Measurements from ENCODE around the gene FPR2. TPM values are rescaled to one million over a fixed set of nuclear protein-coding genes. Genes with fewer than 3 reads are reported as not detected.
"Not testable (repeated sequence)": the region's sequence is repeated elsewhere in the genome, so short reads cannot be mapped to it uniquely, and the experiment has no call there.

Gene FPR2
- polyA plus RNA-seq, 1 donor from 2014 or later, result not detected

- H3K9me2 ChIP-seq (ENCODE audit: insufficient read depth, low read length), result no peaks in the 10 kb centered on the region
- no peak overlapping the region for H3K9ac ChIP-seq (ENCODE audit: low read length)
- no peaks in the 10 kb centered on the region for H3F3A ChIP-seq (ENCODE audit: insufficient read depth, low read length, poor library complexity, severe bottlenecking)
- H3K79me2 ChIP-seq (replicated peaks; ENCODE audit: insufficient read depth, low read length), result no peaks in the 10 kb centered on the region
- TF ChIP-seq TAF1 (IDR thresholded peaks at IDR 0.05; ENCODE audit: low read depth) (no peak), RAD21 (conservative IDR thresholded peaks at IDR 0.05) (no peak), EP300 (conservative IDR thresholded peaks at IDR 0.05; ENCODE audit: poor library complexity, severe bottlenecking) (no peak)
- H3K27ac ChIP-seq (ENCODE audit: low read length), result no peak overlapping the region
- H3K9me3 ChIP-seq (ENCODE audit: low read length), result no peaks in the 10 kb centered on the region
- H3K36me3 ChIP-seq (ENCODE audit: insufficient read depth, low read length), result no peaks in the 10 kb centered on the region
- H3K27me3 ChIP-seq (ENCODE audit: insufficient read depth, low read depth, low read length), result no peaks in the 10 kb centered on the region
- no peak overlapping the region for H3K4me2 ChIP-seq (ENCODE audit: low read length)
- H4K20me1 ChIP-seq (ENCODE audit: insufficient read depth), result no peaks in the 10 kb centered on the region
- no peak overlapping the region for H3K4me3 ChIP-seq (ENCODE audit: low read length)
- H2AFZ ChIP-seq (ENCODE audit: low read depth, low read length), result no peak overlapping the region
Observed at GRCh38 chr19:51771376-51772130, 10.6 kb downstream of the FPR2 start.

GRCh38 chr19:51772977-51773376, 12.0 kb downstream of the FPR2 start:
- Histone ChIP-seq H3K27ac (ENCODE audit: low read length) (no peak overlapping the region), H2AFZ (ENCODE audit: low read depth, low read length) (no peak overlapping the region), H3K4me3 (ENCODE audit: low read length) (no peak overlapping the region), H3K27me3 (ENCODE audit: insufficient read depth, low read depth, low read length) (no peaks in the 10 kb centered on the region), H3K79me2 (replicated peaks; ENCODE audit: insufficient read depth, low read length) (no peaks in the 10 kb centered on the region), H3K9ac (ENCODE audit: low read length) (no peak overlapping the region), H3K9me2 (ENCODE audit: insufficient read depth, low read length) (no peaks in the 10 kb centered on the region), H3F3A (ENCODE audit: insufficient read depth, low read length, poor library complexity, severe bottlenecking) (no peaks in the 10 kb centered on the region), H3K4me2 (ENCODE audit: low read length) (no peak overlapping the region), H3K9me3 (ENCODE audit: low read length) (no peaks in the 10 kb centered on the region), H4K20me1 (ENCODE audit: insufficient read depth) (no peaks in the 10 kb centered on the region), H3K36me3 (ENCODE audit: insufficient read depth, low read length) (no peaks in the 10 kb centered on the region)
- no peak for TF ChIP-seq CTCF (IDR thresholded peaks at IDR 0.05; ENCODE audit: poor library complexity, severe bottlenecking)
- TF ChIP-seq MXI1 (conservative IDR thresholded peaks at IDR 0.05; ENCODE audit: poor library complexity, severe bottlenecking), result no peak

- H3K79me2 ChIP-seq (replicated peaks; ENCODE audit: insufficient read depth, low read length); H3K27me3 ChIP-seq (ENCODE audit: insufficient read depth, low read depth, low read length); H3K9ac ChIP-seq (ENCODE audit: low read length); H4K20me1 ChIP-seq (ENCODE audit: insufficient read depth); H3K9me3 ChIP-seq (ENCODE audit: low read length); H3F3A ChIP-seq (ENCODE audit: insufficient read depth, low read length, poor library complexity, severe bottlenecking); H3K4me2 ChIP-seq (ENCODE audit: low read length); H3K36me3 ChIP-seq (ENCODE audit: insufficient read depth, low read length); H2AFZ ChIP-seq (ENCODE audit: low read depth, low read length); H3K27ac ChIP-seq (ENCODE audit: low read length); H3K4me3 ChIP-seq (ENCODE audit: low read length); H3K9me2 ChIP-seq (ENCODE audit: insufficient read depth, low read length): not testable (repeated sequence)
Observed at GRCh38 chr19:51776561-51776960, 15.6 kb downstream of the FPR2 start.

GRCh38 chr19:51777570-51778462, 16.8 kb downstream of the FPR2 start:
- H2AFZ ChIP-seq (ENCODE audit: low read depth, low read length), result no peak overlapping the region
- H3K36me3 ChIP-seq (ENCODE audit: insufficient read depth, low read length), result no peaks in the 10 kb centered on the region
- H3K9me2 ChIP-seq (ENCODE audit: insufficient read depth, low read length), result no peaks in the 10 kb centered on the region
- H3K4me2 ChIP-seq (ENCODE audit: low read length), result no peak overlapping the region
- no peaks in the 10 kb centered on the region for H3K79me2 ChIP-seq (replicated peaks; ENCODE audit: insufficient read depth, low read length)
- H3K27me3 ChIP-seq (ENCODE audit: insufficient read depth, low read depth, low read length), result peaks cover 8% of the 10 kb centered on the region
- TF ChIP-seq CTCF (IDR thresholded peaks at IDR 0.05; ENCODE audit: poor library complexity, severe bottlenecking) (peak; percentile 85), MXI1 (conservative IDR thresholded peaks at IDR 0.05; ENCODE audit: poor library complexity, severe bottlenecking) (no peak), RAD21 (conservative IDR thresholded peaks at IDR 0.05) (peak; percentile 85), SMC3 (conservative IDR thresholded peaks at IDR 0.05; ENCODE audit: poor library complexity) (peak; percentile 79)
- H3K9ac ChIP-seq (ENCODE audit: low read length), result no peak overlapping the region
- H4K20me1 ChIP-seq (ENCODE audit: insufficient read depth), result no peaks in the 10 kb centered on the region
- no peaks in the 10 kb centered on the region for H3F3A ChIP-seq (ENCODE audit: insufficient read depth, low read length, poor library complexity, severe bottlenecking)
- no peak overlapping the region for H3K4me3 ChIP-seq (ENCODE audit: low read length)
- no peak overlapping the region for H3K27ac ChIP-seq (ENCODE audit: low read length)
- H3K9me3 ChIP-seq (ENCODE audit: low read length), result no peaks in the 10 kb centered on the region
